ENCODE data around the gene KCNK13.

Gene KCNK13

DNA sequence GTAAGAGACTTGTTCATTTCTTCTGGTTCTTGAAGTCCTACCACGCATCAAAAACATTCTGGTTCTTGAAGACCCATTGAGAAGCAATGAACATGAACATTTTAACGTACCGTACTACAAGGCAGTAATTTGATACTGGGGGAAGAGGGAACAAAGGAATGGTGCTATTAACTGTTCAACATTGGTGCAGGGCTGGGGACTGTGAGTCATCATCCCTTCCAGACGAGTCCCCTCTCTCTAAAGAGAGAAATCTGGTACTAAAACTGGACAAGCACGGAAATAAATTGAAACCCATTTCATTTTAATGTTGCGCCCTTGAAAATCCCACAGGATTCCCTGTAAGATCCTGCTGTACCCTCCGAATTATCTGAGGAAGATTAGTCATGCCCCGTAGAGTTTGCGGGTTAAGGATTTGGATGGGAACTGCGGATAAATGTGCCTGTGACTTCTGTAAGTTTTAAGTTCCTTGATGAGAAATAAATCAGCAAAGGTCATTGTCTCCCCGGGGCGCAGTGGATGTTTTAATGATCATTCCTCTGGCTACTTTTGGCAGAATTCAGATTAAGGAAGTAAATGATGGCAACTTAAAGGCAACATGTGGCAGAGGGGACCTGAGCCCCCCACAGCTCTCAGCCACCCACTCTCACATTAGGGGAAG, 78.6 kb downstream of the KCNK13 start (continued):
- TF ChIP-seq, protein P1, sequence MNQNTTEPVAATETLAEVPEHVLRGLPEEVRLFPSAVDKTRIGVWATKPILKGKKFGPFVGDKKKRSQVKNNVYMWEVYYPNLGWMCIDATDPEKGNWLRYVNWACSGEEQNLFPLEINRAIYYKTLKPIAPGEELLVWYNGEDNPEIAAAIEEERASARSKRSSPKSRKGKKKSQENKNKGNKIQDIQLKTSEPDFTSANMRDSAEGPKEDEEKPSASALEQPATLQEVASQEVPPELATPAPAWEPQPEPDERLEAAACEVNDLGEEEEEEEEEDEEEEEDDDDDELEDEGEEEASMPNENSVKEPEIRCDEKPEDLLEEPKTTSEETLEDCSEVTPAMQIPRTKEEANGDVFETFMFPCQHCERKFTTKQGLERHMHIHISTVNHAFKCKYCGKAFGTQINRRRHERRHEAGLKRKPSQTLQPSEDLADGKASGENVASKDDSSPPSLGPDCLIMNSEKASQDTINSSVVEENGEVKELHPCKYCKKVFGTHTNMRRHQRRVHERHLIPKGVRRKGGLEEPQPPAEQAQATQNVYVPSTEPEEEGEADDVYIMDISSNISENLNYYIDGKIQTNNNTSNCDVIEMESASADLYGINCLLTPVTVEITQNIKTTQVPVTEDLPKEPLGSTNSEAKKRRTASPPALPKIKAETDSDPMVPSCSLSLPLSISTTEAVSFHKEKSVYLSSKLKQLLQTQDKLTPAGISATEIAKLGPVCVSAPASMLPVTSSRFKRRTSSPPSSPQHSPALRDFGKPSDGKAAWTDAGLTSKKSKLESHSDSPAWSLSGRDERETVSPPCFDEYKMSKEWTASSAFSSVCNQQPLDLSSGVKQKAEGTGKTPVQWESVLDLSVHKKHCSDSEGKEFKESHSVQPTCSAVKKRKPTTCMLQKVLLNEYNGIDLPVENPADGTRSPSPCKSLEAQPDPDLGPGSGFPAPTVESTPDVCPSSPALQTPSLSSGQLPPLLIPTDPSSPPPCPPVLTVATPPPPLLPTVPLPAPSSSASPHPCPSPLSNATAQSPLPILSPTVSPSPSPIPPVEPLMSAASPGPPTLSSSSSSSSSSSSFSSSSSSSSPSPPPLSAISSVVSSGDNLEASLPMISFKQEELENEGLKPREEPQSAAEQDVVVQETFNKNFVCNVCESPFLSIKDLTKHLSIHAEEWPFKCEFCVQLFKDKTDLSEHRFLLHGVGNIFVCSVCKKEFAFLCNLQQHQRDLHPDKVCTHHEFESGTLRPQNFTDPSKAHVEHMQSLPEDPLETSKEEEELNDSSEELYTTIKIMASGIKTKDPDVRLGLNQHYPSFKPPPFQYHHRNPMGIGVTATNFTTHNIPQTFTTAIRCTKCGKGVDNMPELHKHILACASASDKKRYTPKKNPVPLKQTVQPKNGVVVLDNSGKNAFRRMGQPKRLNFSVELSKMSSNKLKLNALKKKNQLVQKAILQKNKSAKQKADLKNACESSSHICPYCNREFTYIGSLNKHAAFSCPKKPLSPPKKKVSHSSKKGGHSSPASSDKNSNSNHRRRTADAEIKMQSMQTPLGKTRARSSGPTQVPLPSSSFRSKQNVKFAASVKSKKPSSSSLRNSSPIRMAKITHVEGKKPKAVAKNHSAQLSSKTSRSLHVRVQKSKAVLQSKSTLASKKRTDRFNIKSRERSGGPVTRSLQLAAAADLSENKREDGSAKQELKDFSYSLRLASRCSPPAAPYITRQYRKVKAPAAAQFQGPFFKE (tag by site-specific recombination; IDR thresholded peaks at IDR 0.05; ENCODE audit: borderline replicate concordance): no peak
- TF ChIP-seq ZNF354C (tag by site-specific recombination; IDR thresholded peaks at IDR 0.05; ENCODE audit: borderline replicate concordance, low read depth) (no peak), ZNF140 (tag by site-specific recombination; IDR thresholded peaks at IDR 0.05) (no peak), ZSCAN16 (tag by site-specific recombination; IDR thresholded peaks at IDR 0.05) (no peak), ZNF792 (tag by site-specific recombination; IDR thresholded peaks at IDR 0.05) (no peak), ZNF2 (tag by site-specific recombination; IDR thresholded peaks at IDR 0.05) (peak; percentile 54; the same call in 1 of the 2 replicates), ZNF335 (tag by site-specific recombination; conservative IDR thresholded peaks at IDR 0.05) (peak; percentile 60), ZNF707 (tag by site-specific recombination; IDR thresholded peaks at IDR 0.05) (no peak), ZNF501 (tag by site-specific recombination; IDR thresholded peaks at IDR 0.05) (no peak), ZNF184 (tag by site-specific recombination; IDR thresholded peaks at IDR 0.05) (0 out of 2 replicates have a peak, but pooled peaks have one; percentile 39), ZNF266 (tag by site-specific recombination; IDR thresholded peaks at IDR 0.05; ENCODE audit: low read depth) (peak; percentile 48; the same call in 1 of the 2 replicates), ZNF596 (tag by site-specific recombination; IDR thresholded peaks at IDR 0.05) (peak; percentile 63), GLIS1 (tag by site-specific recombination; IDR thresholded peaks at IDR 0.05) (no peak), ZNF114 (tag by site-specific recombination; IDR thresholded peaks at IDR 0.05) (no peak), ZNF292 (tag by site-specific recombination; IDR thresholded peaks at IDR 0.05; ENCODE audit: borderline replicate concordance, low read depth) (no peak), ZNF175 (tag by site-specific recombination; IDR thresholded peaks at IDR 0.05) (no peak), PRDM1 (tag by site-specific recombination; IDR thresholded peaks at IDR 0.05) (0 out of 2 replicates have a peak, but pooled peaks have one; percentile 42), ZNF654 (tag by site-specific recombination; IDR thresholded peaks at IDR 0.05; ENCODE audit: low read depth) (no peak; the same call in 1 of the 2 replicates), ZSCAN30 (tag by site-specific recombination; IDR thresholded peaks at IDR 0.05) (no peak), ZNF366 (tag by site-specific recombination; conservative IDR thresholded peaks at IDR 0.05) (no peak; the same call in 1 of the 2 replicates), ZBTB8A (tag by site-specific recombination; IDR thresholded peaks at IDR 0.05) (no peak)
- TF ChIP-seq, protein P2, sequence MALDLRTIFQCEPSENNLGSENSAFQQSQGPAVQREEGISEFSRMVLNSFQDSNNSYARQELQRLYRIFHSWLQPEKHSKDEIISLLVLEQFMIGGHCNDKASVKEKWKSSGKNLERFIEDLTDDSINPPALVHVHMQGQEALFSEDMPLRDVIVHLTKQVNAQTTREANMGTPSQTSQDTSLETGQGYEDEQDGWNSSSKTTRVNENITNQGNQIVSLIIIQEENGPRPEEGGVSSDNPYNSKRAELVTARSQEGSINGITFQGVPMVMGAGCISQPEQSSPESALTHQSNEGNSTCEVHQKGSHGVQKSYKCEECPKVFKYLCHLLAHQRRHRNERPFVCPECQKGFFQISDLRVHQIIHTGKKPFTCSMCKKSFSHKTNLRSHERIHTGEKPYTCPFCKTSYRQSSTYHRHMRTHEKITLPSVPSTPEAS (tag by site-specific recombination; IDR thresholded peaks at IDR 0.05): no peak
- TF ChIP-seq, protein P3, sequence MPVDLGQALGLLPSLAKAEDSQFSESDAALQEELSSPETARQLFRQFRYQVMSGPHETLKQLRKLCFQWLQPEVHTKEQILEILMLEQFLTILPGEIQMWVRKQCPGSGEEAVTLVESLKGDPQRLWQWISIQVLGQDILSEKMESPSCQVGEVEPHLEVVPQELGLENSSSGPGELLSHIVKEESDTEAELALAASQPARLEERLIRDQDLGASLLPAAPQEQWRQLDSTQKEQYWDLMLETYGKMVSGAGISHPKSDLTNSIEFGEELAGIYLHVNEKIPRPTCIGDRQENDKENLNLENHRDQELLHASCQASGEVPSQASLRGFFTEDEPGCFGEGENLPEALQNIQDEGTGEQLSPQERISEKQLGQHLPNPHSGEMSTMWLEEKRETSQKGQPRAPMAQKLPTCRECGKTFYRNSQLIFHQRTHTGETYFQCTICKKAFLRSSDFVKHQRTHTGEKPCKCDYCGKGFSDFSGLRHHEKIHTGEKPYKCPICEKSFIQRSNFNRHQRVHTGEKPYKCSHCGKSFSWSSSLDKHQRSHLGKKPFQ (tag by site-specific recombination; IDR thresholded peaks at IDR 0.05): peak; percentile 37
- TF ChIP-seq, protein P4, sequence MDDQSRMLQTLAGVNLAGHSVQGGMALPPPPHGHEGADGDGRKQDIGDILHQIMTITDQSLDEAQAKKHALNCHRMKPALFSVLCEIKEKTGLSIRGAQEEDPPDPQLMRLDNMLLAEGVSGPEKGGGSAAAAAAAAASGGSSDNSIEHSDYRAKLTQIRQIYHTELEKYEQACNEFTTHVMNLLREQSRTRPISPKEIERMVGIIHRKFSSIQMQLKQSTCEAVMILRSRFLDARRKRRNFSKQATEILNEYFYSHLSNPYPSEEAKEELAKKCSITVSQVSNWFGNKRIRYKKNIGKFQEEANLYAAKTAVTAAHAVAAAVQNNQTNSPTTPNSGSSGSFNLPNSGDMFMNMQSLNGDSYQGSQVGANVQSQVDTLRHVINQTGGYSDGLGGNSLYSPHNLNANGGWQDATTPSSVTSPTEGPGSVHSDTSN (CRISPR knock-in tag; IDR thresholded peaks at IDR 0.05): no peak
- TF ChIP-seq, protein P5, sequence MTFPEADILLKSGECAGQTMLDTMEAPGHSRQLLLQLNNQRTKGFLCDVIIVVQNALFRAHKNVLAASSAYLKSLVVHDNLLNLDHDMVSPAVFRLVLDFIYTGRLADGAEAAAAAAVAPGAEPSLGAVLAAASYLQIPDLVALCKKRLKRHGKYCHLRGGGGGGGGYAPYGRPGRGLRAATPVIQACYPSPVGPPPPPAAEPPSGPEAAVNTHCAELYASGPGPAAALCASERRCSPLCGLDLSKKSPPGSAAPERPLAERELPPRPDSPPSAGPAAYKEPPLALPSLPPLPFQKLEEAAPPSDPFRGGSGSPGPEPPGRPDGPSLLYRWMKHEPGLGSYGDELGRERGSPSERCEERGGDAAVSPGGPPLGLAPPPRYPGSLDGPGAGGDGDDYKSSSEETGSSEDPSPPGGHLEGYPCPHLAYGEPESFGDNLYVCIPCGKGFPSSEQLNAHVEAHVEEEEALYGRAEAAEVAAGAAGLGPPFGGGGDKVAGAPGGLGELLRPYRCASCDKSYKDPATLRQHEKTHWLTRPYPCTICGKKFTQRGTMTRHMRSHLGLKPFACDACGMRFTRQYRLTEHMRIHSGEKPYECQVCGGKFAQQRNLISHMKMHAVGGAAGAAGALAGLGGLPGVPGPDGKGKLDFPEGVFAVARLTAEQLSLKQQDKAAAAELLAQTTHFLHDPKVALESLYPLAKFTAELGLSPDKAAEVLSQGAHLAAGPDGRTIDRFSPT (tag by site-specific recombination; IDR thresholded peaks at IDR 0.05): peak; percentile 8; the same call in 1 of the 2 replicates
- TF ChIP-seq, protein P6, sequence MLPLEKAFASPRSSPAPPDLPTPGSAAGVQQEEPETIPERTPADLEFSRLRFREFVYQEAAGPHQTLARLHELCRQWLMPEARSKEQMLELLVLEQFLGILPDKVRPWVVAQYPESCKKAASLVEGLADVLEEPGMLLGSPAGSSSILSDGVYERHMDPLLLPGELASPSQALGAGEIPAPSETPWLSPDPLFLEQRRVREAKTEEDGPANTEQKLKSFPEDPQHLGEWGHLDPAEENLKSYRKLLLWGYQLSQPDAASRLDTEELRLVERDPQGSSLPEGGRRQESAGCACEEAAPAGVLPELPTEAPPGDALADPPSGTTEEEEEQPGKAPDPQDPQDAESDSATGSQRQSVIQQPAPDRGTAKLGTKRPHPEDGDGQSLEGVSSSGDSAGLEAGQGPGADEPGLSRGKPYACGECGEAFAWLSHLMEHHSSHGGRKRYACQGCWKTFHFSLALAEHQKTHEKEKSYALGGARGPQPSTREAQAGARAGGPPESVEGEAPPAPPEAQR (tag by site-specific recombination; IDR thresholded peaks at IDR 0.05): no peak

Measured in HEK293 (cell line).